ENCODE results near the gene CARD19. TPM values are rescaled to one million over a fixed set of nuclear protein-coding genes. Genes with fewer than 3 reads are reported as not detected.

CARD19 gene
- total and polyA plus RNA-seq, 2 of the 8 experiments (the other 6 are each of a cell fraction or from before 2014, with no cell fraction given), result 21.2 to 112 TPM

- WGBS, 2 experiments (ENCODE audit: extremely low coverage in 1 of 2, insufficient coverage in 1 of 2, insufficient read length in 1 of 2, insufficient replicate concordance in 2 of 2, low coverage in 1 of 2, low lambda C conversion rate in 2 of 2, missing lambda C conversion rate in 1 of 2), result 89% methylated on average over 20 of the region's 20 CpGs; no CpG with 5 or more reads in 1 of the 2 experiments
- H2BK120ac ChIP-seq (replicated peaks; ENCODE audit: low read depth, low read length), result no peak overlapping the region
- H3K4me3 ChIP-seq (ENCODE audit: extremely low read depth in 1 of 4, insufficient read depth in 2 of 4, low read depth in 3 of 4, low read length in 4 of 4), result no peak overlapping the region
- H3K79me2 ChIP-seq (ENCODE audit: control insufficient read depth in 1 of 2, insufficient read depth in 2 of 2, low read length in 2 of 2), result no peaks in the 10 kb centered on the region
- H3K36me3 ChIP-seq (ENCODE audit: control insufficient read depth in 2 of 4, insufficient read depth in 4 of 4, low read length in 3 of 4), result peaks cover 0 to 4% (median 0%) of the 10 kb centered on the region in 4 experiments; a peak in 1 of 8 replicates
- FAIRE-seq (no peak), DNase-seq (ENCODE audit: low read depth in 1 of 2, low spot score in 2 of 2) (no peak)
- H3K23me2 ChIP-seq (ENCODE audit: low read depth, low read length), result peaks cover 5% of the 10 kb centered on the region; the same call in 1 of the 2 replicates
- no peak overlapping the region for H3K14ac ChIP-seq (ENCODE audit: insufficient read length)
- H3K79me1 ChIP-seq (ENCODE audit: low read depth, low read length), result peaks cover 2% of the 10 kb centered on the region
- H3K23ac ChIP-seq (ENCODE audit: insufficient read length), result no peak overlapping the region
- H4K5ac ChIP-seq (ENCODE audit: insufficient read length, low read depth, low read length), result no peak overlapping the region
- no peak overlapping the region; the same call in 1 of the 2 replicates for H2BK5ac ChIP-seq (ENCODE audit: low read depth, low read length)
- H3K9ac ChIP-seq (replicated peaks in 1 of 4; ENCODE audit: extremely low read depth in 1 of 4, low read depth in 3 of 4, low read length in 3 of 4), result no peak overlapping the region
- H3K56ac ChIP-seq (replicated peaks; ENCODE audit: insufficient read length, low read depth, low read length), result no peak overlapping the region
- H3K27me3 ChIP-seq (replicated peaks in 1 of 4; ENCODE audit: control insufficient read depth in 3 of 4, extremely low read depth in 1 of 4, insufficient read depth in 3 of 4, low read length in 3 of 4), result no peaks in the 10 kb centered on the region; a peak in 1 of 7 replicates
- H2BK20ac ChIP-seq (ENCODE audit: low read length), result no peak overlapping the region
- peaks cover 0 to 12% of the 10 kb centered on the region in 2 experiments for H4K20me1 ChIP-seq (replicated peaks in 1 of 2; ENCODE audit: control insufficient read depth in 1 of 2, insufficient read depth in 2 of 2, low read length in 2 of 2)
- no peak overlapping the region for H2BK12ac ChIP-seq (ENCODE audit: low read depth, low read length)
- no peak overlapping the region for H2AFZ ChIP-seq (ENCODE audit: low read length)
- no peaks in the 10 kb centered on the region for H3K9me3 ChIP-seq (ENCODE audit: insufficient read depth in 2 of 2, low read depth in 1 of 2, low read length in 1 of 2)
- no peak overlapping the region for H2BK15ac ChIP-seq (ENCODE audit: low read length)
- H3K4me1 ChIP-seq (replicated peaks in 1 of 4; ENCODE audit: control insufficient read depth in 3 of 4, insufficient read depth in 4 of 4, low read length in 3 of 4), result peaks cover 0 to 8% (median 3%) of the 10 kb centered on the region in 4 experiments; a peak in 6 of 7 replicates
- H3K18ac ChIP-seq (ENCODE audit: extremely low read depth, low read length), result no peak overlapping the region
- ChIA-PET CTCF (ENCODE audit: partially characterized antibody) (interaction anchor here (0.6 to 8.5 kb wide), 4 partner anchors 14 to 475 kb away, joined by 3 to 96 read pairs (median 4); no protein-coding TSS in a partner anchor), POLR2A (ENCODE audit: partially characterized antibody) (interaction anchor here (1.0 kb wide), 1 partner anchor 7 kb away, joined by 3 read pairs; no protein-coding TSS in a partner anchor)
- H3K4me2 ChIP-seq (ENCODE audit: insufficient read depth in 1 of 2, low read depth in 2 of 2, low read length in 2 of 2), result no peak overlapping the region
- no peak overlapping the region for H2AK5ac ChIP-seq (ENCODE audit: low read depth, low read length)
- H4K8ac ChIP-seq (ENCODE audit: extremely low read depth, insufficient read depth, low read length), result no peak overlapping the region
- no peak overlapping the region for H3K27ac ChIP-seq (ENCODE audit: low read depth, low read length)
- no peak overlapping the region for H3K4ac ChIP-seq (replicated peaks; ENCODE audit: insufficient read length, low read depth, low read length)
- H4K91ac ChIP-seq (replicated peaks; ENCODE audit: insufficient read length, low read length), result no peak overlapping the region
- TF ChIP-seq, protein P1, sequence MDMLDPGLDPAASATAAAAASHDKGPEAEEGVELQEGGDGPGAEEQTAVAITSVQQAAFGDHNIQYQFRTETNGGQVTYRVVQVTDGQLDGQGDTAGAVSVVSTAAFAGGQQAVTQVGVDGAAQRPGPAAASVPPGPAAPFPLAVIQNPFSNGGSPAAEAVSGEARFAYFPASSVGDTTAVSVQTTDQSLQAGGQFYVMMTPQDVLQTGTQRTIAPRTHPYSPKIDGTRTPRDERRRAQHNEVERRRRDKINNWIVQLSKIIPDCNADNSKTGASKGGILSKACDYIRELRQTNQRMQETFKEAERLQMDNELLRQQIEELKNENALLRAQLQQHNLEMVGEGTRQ (IDR thresholded peaks at IDR 0.05; ENCODE audit: low read length), result no peak
- no peak for TF ChIP-seq HDAC6 (IDR thresholded peaks at IDR 0.05; ENCODE audit: low read depth, low read length)
- no peak for TF ChIP-seq EZH2 (IDR thresholded peaks at IDR 0.05; ENCODE audit: low read depth, low read length, severe bottlenecking)
- no peak for TF ChIP-seq KDM5A (IDR thresholded peaks at IDR 0.05; ENCODE audit: low read length)
- TF ChIP-seq KDM1A (IDR thresholded peaks at IDR 0.05; ENCODE audit: borderline replicate concordance, low read length), result no peak
- TF ChIP-seq CTBP2 (IDR thresholded peaks at IDR 0.05; ENCODE audit: borderline replicate concordance, insufficient read depth, insufficient read length, low read length), result no peak
- TF ChIP-seq RFX5 (IDR thresholded peaks at IDR 0.05; ENCODE audit: borderline replicate concordance, low read depth, low read length), result no peak
- TF ChIP-seq MAFK (IDR thresholded peaks at IDR 0.05; ENCODE audit: low read depth, low read length), result no peak
- no peak for TF ChIP-seq RXRA (IDR thresholded peaks at IDR 0.05; ENCODE audit: insufficient read depth, low read depth, low read length)
Measured at GRCh38 chr9:93121316-93122241, 25.6 kb downstream of the CARD19 start.

Measured in H1 (cell line).